NT2/D1 (cell line): ENCODE measurements around the gene BBOF1.

ENCODE experiments used
- SUZ12 ChIP-seq: IDR thresholded peaks from 2 replicates; pipeline ENCODE4 v1.6.1; 2011; ENCODE audit not compliant: insufficient read length, insufficient read depth; ENCODE audit errors: extremely low read depth
- YY1 ChIP-seq: IDR thresholded peaks from 2 replicates; pipeline ENCODE4 v1.6.1; 2011; ENCODE audit not compliant: insufficient read length, insufficient read depth
- ZNF274 ChIP-seq: IDR thresholded peaks from 2 replicates; pipeline ENCODE4 v1.6.1; 2011; ENCODE audit warnings: mild to moderate bottlenecking, low read depth, low read length

DNA sequence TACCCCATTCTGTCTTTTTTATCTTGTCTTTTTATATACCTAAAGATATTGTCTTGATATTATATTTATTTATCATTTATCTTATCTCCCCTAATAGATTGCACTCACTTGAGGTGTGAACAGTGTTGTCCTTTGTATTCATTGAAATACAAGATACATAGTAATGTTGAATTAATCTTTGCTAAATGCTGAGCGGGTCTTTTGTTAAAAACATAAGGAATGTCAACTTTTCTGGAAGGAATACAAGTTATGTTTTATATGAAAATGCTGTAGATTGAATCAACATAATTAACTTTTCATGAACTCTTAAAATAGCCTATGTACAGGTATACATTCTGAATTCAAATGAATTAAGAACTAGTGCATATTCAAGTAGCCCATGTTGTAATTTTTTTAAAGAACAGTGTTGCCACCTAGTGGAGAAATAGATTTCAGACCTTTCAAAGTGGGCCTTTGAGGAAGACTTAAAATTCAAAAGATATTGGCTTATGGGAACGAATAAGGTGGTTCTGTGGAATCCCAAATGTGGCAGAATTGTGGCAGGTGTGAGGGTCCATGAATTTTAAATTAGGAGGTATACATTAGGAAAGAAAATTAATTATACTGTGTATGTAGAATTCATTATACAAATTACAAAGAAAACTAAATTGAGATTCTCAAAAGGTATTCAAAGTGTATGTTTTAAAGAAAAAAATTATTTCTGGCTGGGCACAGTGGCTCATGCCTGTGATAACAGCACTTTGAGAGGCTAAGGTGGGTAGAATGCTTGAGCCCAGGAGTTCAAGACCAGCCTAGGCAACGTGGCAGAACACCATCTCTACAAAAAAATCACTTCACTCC, 19.1 kb downstream of the BBOF1 start:
- TF ChIP-seq SUZ12 (no peak), ZNF274 (no peak), YY1 (no peak)
